Measurements from ENCODE around the gene LRP2BP.
"Not testable (repeated sequence)": the region's sequence is repeated elsewhere in the genome, so short reads cannot be mapped to it uniquely, and the experiment has no call there.

Gene LRP2BP

DNA sequence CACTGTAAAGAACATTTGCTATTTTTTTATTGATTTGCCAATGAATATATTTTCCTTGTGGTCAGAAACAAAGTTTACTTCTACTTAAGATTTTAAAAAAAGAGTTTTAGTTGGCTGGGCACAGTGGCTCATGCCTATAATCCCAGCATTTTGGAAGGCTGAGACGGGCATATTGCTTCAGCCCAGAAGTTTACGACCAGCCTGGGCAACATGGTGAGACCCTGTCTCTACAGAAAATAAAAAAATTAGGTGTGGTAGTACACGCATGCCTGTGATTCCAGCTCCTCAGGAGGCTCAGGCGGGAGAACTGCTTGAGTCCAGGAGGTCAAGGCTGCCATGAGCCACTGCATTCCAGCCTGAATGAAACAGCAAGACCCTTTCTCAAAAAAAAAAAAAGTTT lies 36.8 kb downstream of the LRP2BP start:
- no peak for DNase-seq

DNA sequence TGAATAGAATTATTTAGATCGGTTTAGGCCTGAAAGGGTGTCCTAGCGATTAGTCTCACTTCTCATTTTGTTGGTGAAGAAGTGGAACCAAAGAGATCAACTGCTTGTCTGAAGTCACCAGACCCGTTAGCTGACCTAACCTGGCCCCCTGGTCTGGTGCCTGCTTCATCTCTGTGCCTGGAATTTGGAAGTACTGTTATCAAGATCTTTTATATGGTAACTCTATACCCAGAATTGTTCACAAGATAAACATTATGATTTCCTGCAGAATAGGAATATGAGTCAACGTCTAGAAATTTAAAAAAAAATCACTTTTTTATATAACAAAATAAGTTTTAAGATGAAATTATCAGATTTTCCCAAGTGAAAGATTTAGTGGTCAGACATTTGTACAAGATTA lies 37.2 kb downstream of the LRP2BP start:
- DNase-seq = no peak

DNA sequence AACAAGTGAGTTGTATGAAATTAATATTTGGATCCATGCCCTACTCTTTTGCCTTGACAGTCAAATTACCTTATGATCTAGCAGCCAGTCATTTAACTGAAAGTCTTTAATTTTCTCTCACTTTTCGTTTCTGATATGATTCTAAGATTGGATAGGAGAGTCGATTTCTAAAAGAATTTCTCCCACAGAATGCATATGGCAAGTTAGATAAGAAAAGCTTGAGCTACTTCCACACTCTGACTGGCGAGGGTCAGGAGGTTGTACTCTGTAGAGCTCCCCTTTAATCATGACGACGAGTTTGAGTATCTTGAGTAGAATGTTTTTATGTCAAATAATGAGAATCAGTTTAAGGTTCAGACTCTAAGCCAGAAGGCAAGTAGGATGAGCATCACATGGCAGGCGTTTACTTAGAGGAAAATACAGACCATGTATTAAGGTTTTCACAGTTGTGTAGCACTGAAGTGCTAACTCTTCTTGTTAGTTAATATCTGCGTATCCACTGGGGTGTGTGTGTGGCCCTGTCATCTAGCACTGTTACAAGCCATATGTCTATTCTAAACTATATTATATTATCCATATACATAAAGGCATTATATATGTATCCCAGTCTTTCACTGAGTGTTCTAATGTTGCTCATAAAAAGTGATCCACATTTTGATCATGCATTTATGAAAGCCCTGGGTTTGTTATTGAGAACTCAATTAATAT lies 37.8 kb downstream of the LRP2BP start:
- DNase-seq = no peak

DNA sequence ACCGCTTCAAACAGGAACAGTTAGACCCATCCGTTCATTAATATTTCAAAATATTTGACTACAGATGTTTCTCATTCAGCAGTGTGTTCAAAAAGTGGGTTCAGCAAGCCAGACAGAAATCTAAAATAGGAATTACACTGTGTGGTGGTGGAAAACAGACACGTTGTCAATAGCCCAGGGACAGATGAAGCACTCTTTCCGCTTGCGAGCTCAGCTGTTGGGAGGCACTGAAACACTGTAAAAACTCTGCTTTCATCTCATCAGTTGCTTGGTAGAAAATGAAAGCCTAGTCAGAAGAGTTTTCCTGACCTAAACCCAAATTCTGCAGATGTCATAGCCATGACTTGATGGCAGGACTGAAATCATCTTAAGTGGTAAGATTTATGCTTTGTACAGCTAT lies 38.5 kb downstream of the LRP2BP start:
- no peak for DNase-seq

DNA sequence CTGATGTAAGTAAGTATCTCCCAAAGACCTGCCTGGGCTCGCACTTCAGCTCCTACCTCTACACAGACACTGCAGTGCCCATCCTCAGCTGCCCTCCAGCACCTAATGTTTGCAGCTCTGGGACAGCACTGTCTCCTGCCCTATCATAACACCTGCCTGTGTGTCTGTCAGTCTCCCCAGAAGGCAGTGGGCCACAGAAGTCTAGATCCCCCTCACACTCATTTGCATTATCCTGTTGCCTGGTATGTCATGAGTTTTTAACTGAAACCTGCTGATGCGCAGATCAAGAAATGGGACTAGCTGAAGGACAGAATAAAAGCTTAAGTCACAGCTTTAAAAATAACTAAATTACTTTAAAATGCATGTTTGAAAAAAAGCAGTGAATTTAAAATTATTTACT lies 43.0 kb downstream of the LRP2BP start:
- DNase-seq = no peak

DNA sequence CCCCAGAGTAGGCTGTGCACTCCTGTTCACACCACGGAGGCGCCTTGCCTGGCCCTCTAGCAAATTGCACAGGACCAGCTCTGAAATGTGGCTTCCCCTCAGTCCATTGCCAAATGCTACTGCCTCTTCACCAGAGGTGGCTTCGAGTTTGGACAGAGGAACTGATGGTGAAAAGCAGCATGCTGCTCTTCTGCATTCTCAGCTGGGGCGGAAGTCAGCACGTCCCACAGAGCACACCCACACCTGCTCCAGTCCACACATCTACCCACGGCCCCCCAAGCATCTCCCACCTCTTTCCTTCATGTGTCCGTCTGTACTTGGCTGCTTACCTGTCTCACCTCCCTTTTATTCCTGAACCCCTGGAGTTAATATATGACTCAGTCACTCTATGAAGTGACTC lies 43.5 kb downstream of the LRP2BP start:
- no peak for DNase-seq

DNA sequence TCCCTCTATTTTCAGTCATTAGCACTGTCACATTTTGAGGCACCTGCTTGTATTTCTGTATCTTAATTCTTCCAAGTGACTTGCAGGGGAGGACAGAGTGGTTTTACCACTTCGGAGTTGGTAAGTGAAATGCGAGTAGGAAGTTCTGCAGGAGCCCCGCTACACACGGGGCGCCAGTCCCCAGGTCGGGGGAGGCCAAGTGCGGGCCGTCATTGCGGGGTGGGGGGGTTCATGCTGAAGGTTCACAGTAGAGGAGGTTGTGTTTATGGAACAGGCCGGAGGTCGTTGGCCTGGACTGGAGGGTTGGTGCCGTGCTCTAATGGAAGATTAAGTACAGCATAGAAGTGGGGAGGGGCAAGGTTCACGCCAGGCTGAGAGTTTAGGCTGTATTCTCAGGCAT lies 44.0 kb downstream of the LRP2BP start:
- no peak for DNase-seq

DNA sequence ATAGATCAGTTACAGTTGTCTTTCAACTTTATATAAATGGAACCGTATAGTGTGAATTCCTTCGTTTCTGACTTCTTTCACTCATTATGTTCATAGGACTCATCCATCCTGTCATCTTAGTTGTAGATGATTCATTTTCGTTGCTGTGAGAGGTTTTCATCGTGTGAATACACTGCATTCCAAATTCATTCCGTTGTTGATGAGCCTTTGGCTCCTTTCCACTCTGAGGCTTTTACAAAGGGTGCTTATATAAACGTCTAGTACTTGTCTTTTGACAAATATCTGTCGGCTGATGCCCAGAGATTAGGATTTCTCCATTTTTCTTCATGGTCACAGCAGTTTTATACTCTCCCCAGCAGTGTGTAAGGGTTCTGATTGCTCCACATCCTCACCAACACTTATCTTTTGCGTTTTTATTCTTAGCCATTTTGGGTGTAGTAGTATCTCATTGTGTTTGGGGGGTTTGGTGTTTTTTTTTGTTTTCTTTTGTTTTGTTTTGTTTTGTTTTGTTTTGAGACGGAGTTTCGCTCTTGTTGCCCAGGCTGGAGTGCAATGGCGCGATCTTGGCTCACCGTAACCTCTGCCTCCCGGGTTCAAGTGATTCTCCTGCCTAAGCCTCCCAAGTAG lies 48.6 kb downstream of the LRP2BP start:
- DNase-seq = no peak

DNA sequence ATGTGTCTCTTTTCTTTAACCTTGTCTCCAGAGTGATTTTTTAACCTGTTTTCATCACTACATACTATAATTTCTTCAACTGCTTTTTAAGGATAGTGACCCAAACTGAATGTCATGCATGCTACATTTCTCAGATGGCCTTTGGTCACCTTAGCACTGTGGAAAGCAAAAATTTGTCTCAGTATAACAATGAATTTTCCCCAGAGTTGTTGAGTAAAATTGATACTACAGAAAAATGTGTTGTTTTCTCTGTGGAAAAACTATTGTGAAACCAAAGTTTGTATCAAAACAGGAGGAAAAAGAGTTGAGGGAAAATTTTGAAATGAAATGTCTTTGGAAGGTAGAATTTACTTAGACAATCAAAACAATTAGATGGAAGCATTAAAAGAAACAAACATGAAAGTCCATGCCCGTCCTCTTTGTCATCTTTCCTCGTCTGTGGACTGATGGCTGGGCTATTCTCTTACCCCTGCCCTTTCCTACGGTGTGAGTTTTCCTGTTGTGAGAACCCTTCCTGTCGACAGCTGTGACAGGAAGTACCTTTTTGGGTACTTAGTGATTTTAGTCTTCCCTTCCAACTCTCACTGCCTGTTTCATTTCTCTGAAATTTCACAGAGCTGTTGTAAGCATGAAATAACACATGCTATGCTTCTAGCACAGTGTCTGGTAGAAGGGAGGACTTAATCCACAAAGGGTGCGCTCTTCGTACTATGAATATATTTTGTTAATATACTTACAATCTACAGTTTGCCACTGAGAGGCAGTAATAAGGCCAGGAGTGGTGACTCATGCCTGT lies 50.8 kb downstream of the LRP2BP start:
- no peak for DNase-seq

DNA sequence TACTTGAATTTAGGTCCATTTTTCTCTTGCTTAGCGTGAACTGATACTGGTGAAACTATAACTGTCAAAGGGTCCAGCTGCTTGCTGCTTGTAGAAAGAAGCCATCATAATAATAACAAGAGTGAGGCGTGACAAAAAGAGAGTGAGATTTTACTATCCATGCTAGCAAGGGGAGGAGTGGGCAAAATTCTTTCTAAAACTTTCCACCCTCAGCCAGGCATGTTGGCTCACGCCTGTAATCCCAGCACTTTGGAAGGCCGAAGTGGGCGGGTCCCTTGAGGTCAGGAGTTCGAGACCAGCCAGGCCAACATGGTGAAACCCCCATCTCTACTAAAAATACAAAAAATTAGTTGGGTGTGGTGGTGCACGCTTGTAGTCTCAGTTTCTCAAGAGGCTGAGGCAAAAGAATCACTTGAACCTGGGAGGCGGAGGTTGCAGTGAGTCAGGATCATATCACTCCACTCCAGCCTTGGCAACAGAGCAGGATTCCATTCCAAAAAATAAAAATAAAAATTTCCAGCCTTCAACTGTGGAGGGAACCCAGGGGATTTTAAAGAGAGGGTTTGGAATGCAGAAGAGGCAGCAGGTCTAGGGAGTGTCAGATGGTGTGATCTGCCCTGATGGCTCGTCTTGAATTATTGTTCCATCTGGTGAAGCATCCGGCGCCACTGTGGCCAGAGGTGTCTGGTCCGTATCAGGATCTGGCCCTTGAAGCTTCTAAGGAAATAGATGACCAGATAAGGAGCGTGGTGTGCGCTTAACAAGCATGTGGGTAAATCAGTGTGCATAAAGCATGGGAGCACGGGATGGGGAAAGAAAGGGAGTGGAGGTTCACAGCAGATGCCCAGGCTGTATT lies 51.8 kb downstream of the LRP2BP start:
- DNase-seq = no peak

DNA sequence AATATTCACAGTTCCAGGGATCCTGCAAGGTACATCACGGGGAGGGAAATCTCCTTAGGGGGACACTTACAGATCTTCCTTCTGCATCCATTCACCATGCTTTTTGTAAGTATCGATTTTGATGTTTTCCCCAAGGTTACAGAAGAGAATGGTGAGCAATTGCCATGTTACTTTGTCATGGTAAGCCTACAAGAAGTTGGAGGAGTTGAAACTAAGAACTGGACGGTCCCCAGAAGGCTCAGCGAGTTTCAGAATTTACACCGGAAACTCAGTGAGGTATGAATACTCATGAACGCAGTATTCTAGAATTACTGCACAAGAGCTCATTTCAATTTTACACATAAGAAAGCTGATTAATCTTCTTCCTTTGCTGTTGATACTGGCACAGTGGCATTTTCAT lies 53.9 kb downstream of the LRP2BP start:
- no peak for DNase-seq

DNA sequence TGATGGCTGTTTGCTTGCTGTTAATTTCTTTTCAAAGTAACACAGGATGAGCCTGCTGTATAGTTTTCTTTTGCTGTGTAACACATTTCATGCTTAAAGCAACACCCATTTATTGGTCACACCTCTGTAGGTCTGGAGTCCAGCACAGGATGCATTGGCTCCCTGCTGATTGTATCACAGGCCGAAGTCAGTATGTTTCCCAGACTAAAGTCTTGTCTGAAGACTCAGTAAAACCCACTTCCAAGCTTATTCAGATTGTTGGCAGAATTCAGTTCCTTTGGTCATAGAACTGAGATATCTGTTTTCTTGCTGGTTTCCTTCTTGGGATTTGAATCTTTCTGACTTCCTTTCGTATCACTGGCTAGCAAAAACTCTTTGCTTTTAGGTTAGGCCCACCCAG lies 54.3 kb downstream of the LRP2BP start:
- no peak for DNase-seq

DNA sequence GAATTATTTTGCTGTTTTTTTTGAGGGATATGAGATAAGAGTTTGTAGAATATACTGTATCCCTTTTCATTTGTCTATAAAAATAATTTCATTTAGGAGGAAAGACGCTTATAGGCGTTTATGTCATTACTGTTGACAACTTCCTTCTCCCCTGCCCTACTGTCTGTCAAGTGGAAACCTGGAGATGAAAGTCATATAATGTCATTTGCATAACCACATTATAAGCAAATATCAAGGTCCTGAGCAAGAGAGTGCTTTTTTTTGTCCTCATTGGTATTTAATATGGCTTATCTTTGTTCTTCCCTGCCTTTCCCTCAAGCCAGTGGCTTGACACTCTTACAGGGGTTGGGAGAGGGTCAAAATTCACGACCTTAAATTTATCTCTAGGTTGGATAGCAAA lies 55.8 kb downstream of the LRP2BP start:
- DNase-seq = no peak

DNA sequence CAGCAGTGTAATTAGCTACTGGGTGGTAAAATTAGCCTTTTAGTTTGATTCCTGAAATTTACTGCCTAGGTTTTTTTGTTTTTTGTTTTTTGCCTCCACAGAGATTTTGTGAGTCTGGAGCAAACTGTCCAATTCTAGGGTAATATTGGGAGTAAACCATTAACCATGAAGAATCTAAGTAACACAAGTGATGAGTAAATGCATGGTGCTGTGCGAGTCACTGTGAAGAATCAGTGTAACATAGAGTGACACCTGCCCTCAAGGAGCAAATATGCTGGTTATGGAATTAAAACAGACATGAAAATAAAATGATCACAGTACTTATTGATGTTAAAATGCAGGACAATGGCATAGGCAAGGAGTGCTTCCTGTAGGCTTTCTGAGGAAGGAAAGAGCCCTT lies 60.1 kb downstream of the LRP2BP start:
- no peak for DNase-seq

DNA sequence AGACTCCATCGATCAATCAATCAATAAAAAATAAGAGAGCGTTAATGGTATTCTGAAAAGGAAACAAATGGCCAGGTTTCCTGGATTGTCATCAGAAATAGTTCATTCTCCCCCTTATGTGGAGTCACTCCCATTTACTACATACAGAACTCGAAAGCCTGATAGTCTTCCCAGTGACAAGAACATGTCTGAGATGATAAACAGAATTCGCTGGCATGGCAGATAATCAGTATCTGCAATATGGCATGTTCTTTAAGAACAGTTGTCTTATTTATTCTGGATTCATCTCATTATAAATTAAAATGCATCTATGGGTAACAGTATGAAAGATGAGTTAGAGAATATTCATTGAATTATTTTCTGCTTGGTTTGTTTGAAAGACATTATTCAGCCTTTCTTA lies 61.4 kb downstream of the LRP2BP start:
- DNase-seq = no peak

DNA sequence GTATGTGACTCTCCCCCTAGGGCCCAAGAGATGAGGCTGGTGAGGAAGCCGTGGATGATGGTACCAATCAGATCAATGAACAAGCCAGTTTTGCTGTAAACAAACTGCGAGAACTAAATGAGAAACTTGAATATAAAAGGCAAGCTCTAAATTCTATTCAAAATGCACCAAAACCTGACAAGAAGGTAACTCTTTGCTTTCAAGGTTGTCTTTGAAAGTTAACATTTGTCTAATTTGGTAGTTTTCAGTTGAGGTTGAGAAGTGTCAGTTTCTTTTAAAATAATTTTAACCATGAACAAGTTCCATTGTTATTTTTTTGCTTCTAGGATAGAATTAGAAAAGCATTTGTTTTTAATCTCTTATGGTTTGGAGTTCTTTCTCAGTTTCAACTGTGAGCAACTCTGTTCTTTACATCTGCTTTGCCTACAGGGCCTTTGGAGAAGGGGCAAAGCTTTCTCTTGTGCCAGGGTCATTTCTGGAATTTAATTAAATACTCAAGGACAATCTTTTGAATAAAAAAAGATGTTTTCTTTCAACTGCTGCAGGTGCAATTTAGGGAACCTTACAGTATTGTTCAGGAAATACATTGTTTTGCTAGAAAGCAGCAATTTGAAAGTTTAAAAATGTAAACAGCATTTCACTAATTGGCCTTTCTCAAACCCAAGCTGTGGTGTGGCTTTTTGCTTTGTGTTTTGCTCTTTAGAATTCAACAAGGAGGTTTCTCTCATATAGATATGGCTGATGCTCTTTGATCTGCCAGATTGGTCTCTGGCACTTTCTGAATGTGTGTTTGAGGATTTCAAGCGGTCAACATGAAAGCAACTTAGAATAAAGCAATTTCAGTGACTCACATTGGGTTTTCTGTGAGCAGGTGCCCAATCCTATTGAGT lies 62.9 kb downstream of the LRP2BP start:
- DNase-seq = no peak

DNA sequence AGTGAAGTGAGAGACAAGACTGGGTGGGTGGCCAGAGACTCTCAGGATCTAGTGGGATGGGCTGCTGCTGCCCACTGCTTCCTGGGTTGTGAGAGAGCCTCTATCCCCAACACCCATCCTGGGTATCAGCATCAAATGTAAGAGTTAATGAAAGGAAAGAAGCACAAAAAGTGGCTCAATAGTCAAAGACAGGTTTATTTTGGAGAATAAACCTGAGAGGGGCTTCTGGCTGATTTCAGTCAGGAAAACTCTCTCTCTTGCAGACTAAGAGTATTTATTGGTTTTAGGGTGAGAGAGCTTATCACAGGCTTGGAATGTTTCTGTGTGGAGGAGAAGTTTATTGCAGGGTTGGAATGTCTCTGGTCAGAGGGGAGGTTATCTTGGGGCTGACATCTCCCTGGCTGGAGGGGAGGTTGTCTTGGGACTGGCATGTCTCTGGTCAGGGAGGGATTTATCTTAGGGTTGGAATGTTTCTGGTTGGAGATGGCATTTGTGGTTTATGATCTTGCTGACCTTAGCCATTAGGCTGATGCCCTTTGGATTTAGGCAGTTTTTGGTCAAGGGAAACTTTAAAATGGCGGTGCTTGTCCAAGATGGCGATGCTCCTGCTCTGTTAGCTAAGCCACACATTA lies 65.7 kb downstream of the LRP2BP start:
- DNase-seq = not testable (repeated sequence)

DNA sequence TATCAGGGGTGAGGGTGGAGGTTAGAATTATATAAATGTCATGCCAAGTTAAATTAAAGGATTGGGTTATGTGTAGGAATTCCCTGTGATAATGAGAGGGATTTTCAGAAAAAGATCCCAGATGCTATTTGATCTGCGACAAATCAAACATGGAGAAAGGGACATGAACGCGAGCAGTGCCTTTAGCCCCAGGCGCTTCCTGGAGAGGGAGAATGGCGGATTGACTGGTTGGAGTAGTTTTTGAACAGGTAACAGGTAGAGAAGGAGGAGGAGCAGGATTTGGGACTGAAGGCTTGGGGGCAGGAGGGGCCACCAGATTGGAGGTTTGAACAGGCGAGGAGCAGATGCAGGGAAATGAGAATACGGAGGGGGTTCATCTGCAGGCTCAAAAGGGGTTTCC lies 67.1 kb downstream of the LRP2BP start:
- DNase-seq = no peak

DNA sequence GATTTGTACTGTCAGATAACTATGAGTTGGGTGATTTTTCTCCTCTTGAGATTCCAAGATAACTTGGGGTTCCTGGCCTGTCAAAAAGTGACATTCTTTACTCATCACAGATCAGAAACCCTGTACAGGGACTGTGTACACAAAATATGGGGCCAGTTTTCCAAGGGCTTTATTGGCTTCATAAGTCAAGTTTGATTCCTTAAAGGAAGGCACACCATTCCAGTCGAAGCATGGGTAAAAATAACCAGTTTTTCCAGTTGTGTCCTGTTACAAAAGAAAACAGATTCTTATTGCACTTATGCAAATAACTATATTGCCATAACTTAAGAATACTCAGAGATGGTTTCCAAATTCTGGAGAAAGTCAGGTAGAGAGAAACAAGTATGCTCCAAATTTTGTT lies 70.0 kb downstream of the LRP2BP start:
- DNase-seq = not testable (repeated sequence)

DNA sequence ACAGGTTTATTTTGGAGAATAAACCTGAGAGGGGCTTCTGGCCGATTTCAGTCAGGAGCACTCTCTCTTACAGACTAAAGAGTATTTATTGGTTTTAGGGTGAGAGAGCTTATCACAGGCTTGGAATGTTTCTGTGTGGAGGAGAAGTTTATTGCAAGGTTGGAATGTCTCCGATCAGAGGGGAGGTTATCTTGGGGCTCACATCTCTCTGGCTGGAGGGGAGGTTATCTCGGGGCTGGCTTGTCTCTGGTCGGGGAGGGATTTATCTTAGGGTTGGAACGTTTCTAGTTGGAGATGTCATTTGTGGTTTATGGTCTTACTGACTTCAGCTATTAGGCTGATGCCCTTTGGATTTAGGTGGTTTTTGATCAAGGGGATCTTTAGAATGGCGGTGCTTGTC lies 71.4 kb downstream of the LRP2BP start:
- not testable (repeated sequence) for DNase-seq

DNA sequence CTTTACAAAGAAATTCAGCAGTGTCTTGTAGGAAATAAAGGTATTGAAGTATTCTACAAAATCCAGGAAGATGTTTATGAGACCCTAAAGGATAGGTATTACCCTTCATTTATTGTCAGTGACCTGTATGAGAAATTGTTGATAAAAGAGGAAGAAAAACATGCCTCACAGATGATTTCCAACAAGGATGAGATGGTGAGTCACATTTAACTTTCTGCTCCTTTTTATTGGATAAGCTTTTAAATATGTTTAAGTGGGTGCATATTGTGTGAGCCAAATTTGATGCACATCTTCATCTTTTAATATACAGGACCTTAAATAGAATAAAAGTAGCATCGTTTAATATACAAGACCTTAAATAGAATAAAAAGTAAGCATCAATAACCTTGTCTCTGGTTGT lies 72.1 kb downstream of the LRP2BP start:
- DNase-seq = no peak

DNA sequence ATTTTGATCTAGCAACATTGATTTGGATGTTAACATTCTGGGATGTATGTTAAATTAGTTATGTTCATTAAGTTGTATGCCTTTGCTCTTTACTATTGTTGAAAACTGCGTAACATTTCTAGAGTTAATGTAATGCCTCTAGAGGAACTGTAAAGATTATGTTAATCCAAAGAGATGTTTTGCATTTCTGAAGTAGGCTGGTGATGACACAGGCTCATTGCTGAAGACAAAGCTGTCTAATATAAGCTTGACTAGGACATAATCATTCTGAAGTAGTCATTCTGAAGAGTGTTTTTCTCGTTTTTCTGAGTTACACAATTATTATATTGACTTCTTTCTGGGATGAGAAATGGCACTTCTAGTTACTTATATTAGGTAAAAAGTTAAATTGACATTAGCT lies 72.9 kb downstream of the LRP2BP start:
- no peak for DNase-seq
